GM11168 (cell line): Measurements from ENCODE around the gene POLD2.

ENCODE experiments used
- in situ Hi-C: fragments of 300-500 bp; cut with MboI; formaldehyde crosslinking; loops from one replicate; pipeline ENCODE4 v1.12.0; 2022; ENCODE audit warnings: low sequenced_read_pairs; ENCODE audit not compliant: unreplicated experiment

Gene POLD2

GRCh38 chr7:44086627-44087026 is 36.7 kb downstream of the POLD2 start:
- in situ Hi-C loops, result no loop called here

GRCh38 chr7:44085546-44085945 is 37.8 kb downstream of the POLD2 start:
- in situ Hi-C loops, result no loop called here

- in situ Hi-C loops, result no loop called here
These were observed 38.6 kb downstream of the POLD2 start for GRCh38 chr7:44084701-44085100.

GRCh38 chr7:44083796-44084195 is 39.6 kb downstream of the POLD2 start:
- in situ Hi-C loops, result no loop called here

GRCh38 chr7:44082541-44083207 is 40.7 kb downstream of the POLD2 start:
- in situ Hi-C loops, result no loop called here

- in situ Hi-C loops, result no loop called here
These were observed 42.0 kb downstream of the POLD2 start for GRCh38 chr7:44081266-44081748.

- in situ Hi-C loops, result no loop called here
These were observed 42.6 kb downstream of the POLD2 start for GRCh38 chr7:44080686-44081265.

- in situ Hi-C loops, result no loop called here
These were observed 43.2 kb downstream of the POLD2 start for GRCh38 chr7:44080118-44080517.

- in situ Hi-C loops, result no loop called here
These were observed 43.9 kb downstream of the POLD2 start for GRCh38 chr7:44079331-44080021.

- in situ Hi-C loops, result no loop called here
These were observed 44.8 kb downstream of the POLD2 start for GRCh38 chr7:44078521-44078920.

- in situ Hi-C loops, result no loop called here
These were observed 45.7 kb downstream of the POLD2 start for GRCh38 chr7:44077681-44078091.

GRCh38 chr7:44077061-44077460 is 46.3 kb downstream of the POLD2 start:
- in situ Hi-C loops, result no loop called here

- in situ Hi-C loops, result no loop called here
These were observed 47.0 kb downstream of the POLD2 start for GRCh38 chr7:44076101-44076895.

- in situ Hi-C loops, result no loop called here
These were observed 47.9 kb downstream of the POLD2 start for GRCh38 chr7:44075296-44076075.

- in situ Hi-C loops, result no loop called here
These were observed 49.0 kb downstream of the POLD2 start for GRCh38 chr7:44074349-44074695.

GRCh38 chr7:44073664-44074348 is 49.5 kb downstream of the POLD2 start:
- in situ Hi-C loops, result no loop called here

- in situ Hi-C loops, result no loop called here
These were observed 50.8 kb downstream of the POLD2 start for GRCh38 chr7:44072364-44073231.

GRCh38 chr7:44071726-44072363 is 51.5 kb downstream of the POLD2 start:
- in situ Hi-C loops, result no loop called here
